Measurements from ENCODE around the gene ANKRD1.
"Not testable (repeated sequence)": the region's sequence is repeated elsewhere in the genome, so short reads cannot be mapped to it uniquely, and the experiment has no call there.

ANKRD1 gene

GRCh38 chr10:90913774-90914420 lies 7.0 kb downstream of the ANKRD1 start:
- in situ Hi-C loops (cut with MboI; ENCODE audit: low sequenced_read_pairs): loop anchor here (25.0 kb wide), 1 partner anchor 323 kb away; no protein-coding TSS in a partner anchor

- in situ Hi-C loops (cut with MboI; ENCODE audit: low sequenced_read_pairs): loop anchor here (25.0 kb wide), 1 partner anchor 324 kb away; no protein-coding TSS in a partner anchor
Measured at GRCh38 chr10:90912854-90913479, 7.9 kb downstream of the ANKRD1 start.

- in situ Hi-C loops (cut with MboI; ENCODE audit: low sequenced_read_pairs): loop anchor here (25.0 kb wide), 1 partner anchor 325 kb away; no protein-coding TSS in a partner anchor
Measured at GRCh38 chr10:90912174-90912573, 8.7 kb downstream of the ANKRD1 start.

GRCh38 chr10:90911133-90912051 lies 9.5 kb downstream of the ANKRD1 start:
- in situ Hi-C loops (cut with MboI; ENCODE audit: low sequenced_read_pairs): loop anchor here (25.0 kb wide), 1 partner anchor 326 kb away; no protein-coding TSS in a partner anchor

GRCh38 chr10:90906596-90906995 lies 14.3 kb downstream of the ANKRD1 start:
- in situ Hi-C loops (cut with MboI; ENCODE audit: low sequenced_read_pairs): loop anchor here (25.0 kb wide), 1 partner anchor 331 kb away; no protein-coding TSS in a partner anchor

- in situ Hi-C loops (cut with MboI; ENCODE audit: low sequenced_read_pairs): loop anchor here (25.0 kb wide), 1 partner anchor 331 kb away; no protein-coding TSS in a partner anchor
Measured at GRCh38 chr10:90905925-90906324, 15.0 kb downstream of the ANKRD1 start.

GRCh38 chr10:90896916-90897315 lies 24.0 kb downstream of the ANKRD1 start:
- in situ Hi-C loops (cut with MboI; ENCODE audit: low sequenced_read_pairs): not testable (repeated sequence)

GRCh38 chr10:90893190-90893589 lies 27.7 kb downstream of the ANKRD1 start:
- in situ Hi-C loops (cut with MboI; ENCODE audit: low sequenced_read_pairs): no loop called here

GRCh38 chr10:90890347-90890746 lies 30.5 kb downstream of the ANKRD1 start:
- in situ Hi-C loops (cut with MboI; ENCODE audit: low sequenced_read_pairs): no loop called here

- in situ Hi-C loops (cut with MboI; ENCODE audit: low sequenced_read_pairs): no loop called here
Measured at GRCh38 chr10:90889636-90890035, 31.3 kb downstream of the ANKRD1 start.

- in situ Hi-C loops (cut with MboI; ENCODE audit: low sequenced_read_pairs): no loop called here
Measured at GRCh38 chr10:90888387-90888786, 32.5 kb downstream of the ANKRD1 start.

GRCh38 chr10:90887555-90887954 lies 33.3 kb downstream of the ANKRD1 start:
- in situ Hi-C loops (cut with MboI; ENCODE audit: low sequenced_read_pairs): no loop called here

GRCh38 chr10:90885176-90885575 lies 35.7 kb downstream of the ANKRD1 start:
- in situ Hi-C loops (cut with MboI; ENCODE audit: low sequenced_read_pairs): no loop called here

GRCh38 chr10:90884431-90884830 lies 36.5 kb downstream of the ANKRD1 start:
- in situ Hi-C loops (cut with MboI; ENCODE audit: low sequenced_read_pairs): no loop called here

- in situ Hi-C loops (cut with MboI; ENCODE audit: low sequenced_read_pairs): not testable (repeated sequence)
Measured at GRCh38 chr10:90880059-90880719, 40.7 kb downstream of the ANKRD1 start.

GRCh38 chr10:90879062-90879461 lies 41.8 kb downstream of the ANKRD1 start:
- in situ Hi-C loops (cut with MboI; ENCODE audit: low sequenced_read_pairs): no loop called here

GRCh38 chr10:90872648-90873020 lies 48.3 kb downstream of the ANKRD1 start:
- in situ Hi-C loops (cut with MboI; ENCODE audit: low sequenced_read_pairs): loop anchor here (25.0 kb wide), 1 partner anchor 1085 kb away; no protein-coding TSS in a partner anchor

- in situ Hi-C loops (cut with MboI; ENCODE audit: low sequenced_read_pairs): loop anchor here (25.0 kb wide), 1 partner anchor 1085 kb away; no protein-coding TSS in a partner anchor
Measured at GRCh38 chr10:90871766-90872647, 48.9 kb downstream of the ANKRD1 start, which contains the start of gene RPP30. RPP30 (plus strand) TSS chr10:90871974; CDS start chr10:90871987, 13 bp downstream.

GRCh38 chr10:90871279-90871765 lies 49.6 kb downstream of the ANKRD1 start:
- in situ Hi-C loops (cut with MboI; ENCODE audit: low sequenced_read_pairs): loop anchor here (25.0 kb wide), 1 partner anchor 1084 kb away; no protein-coding TSS in a partner anchor

Measured in HL-60/S4 (cell line).